Measurements from ENCODE around the gene DNAL1.

DNA sequence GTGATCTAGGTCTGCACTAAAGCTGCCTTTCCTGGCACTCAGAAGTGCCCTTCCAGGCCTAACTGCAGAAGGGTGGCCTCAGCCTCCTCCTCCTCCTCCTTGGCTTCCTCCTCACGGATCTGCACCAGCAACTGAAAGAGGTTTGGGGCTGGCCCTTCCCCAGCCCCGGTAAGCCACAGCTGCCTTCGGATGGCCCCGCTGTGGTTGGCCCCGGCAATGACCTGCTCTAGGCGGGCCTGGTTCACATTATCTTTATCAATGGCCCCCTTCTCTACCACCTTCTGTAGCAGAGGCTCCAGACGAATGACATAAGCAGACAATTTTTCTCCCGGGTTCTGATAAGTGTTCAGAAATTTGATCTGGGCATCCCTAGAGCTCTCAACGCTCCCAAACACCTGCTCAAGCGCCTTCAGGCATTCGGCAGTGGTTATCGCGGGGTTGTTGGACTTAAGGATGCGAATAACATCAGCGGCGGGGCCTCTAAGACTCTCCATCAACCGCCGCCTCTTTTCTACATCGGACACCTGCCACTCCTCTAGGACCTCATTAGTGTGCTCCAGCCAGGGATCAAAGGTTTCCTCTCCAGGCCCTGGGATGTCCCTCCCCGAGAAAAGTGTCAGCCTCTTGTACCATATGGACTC is 67.9 kb downstream of the DNAL1 start:
- TF ChIP-seq, protein P1, sequence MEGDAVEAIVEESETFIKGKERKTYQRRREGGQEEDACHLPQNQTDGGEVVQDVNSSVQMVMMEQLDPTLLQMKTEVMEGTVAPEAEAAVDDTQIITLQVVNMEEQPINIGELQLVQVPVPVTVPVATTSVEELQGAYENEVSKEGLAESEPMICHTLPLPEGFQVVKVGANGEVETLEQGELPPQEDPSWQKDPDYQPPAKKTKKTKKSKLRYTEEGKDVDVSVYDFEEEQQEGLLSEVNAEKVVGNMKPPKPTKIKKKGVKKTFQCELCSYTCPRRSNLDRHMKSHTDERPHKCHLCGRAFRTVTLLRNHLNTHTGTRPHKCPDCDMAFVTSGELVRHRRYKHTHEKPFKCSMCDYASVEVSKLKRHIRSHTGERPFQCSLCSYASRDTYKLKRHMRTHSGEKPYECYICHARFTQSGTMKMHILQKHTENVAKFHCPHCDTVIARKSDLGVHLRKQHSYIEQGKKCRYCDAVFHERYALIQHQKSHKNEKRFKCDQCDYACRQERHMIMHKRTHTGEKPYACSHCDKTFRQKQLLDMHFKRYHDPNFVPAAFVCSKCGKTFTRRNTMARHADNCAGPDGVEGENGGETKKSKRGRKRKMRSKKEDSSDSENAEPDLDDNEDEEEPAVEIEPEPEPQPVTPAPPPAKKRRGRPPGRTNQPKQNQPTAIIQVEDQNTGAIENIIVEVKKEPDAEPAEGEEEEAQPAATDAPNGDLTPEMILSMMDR (IDR thresholded peaks at IDR 0.05) = no peak
- TF ChIP-seq EP300 (IDR thresholded peaks at IDR 0.05) = no peak
- no peak for TF ChIP-seq POLR2A (IDR thresholded peaks at IDR 0.05)
